Measurements from ENCODE around the gene NIP7. TPM values are rescaled to one million over a fixed set of nuclear protein-coding genes. Genes with fewer than 3 reads are reported as not detected.

NIP7 gene
- total RNA-seq, 4 donors from 2014 or later: 6.2 to 21.7 (median 16.9) TPM

DNA sequence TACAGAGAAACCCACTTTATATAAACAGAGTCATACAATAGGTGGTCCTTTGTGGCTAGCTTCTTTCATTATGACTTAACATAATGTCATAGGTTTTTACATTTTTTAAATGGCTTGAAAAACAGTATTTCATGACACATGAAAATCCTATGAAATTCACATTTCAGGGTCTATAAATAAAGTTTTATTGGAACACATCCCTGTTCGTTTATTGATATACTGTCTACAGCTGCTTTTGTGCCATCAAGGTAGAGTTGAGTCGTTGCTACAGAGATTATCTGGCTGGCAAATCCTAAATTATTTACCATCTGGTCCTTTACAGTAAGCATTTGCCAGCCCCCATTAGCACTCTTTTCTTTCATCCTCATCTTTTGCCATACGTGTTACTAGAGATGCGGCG is 26.1 kb upstream of the NIP7 start:
- Histone ChIP-seq H3K36me3 (no peaks in the 10 kb centered on the region), H3K9me3 (no peaks in the 10 kb centered on the region), H3K4me1 (peaks cover 5 to 6% of the 10 kb centered on the region in 2 donors), H3K27me3 (no peaks in the 10 kb centered on the region), H3K27ac (no peak overlapping the region), H3K4me3 (no peak overlapping the region)
- no peak for DNase-seq
- TF ChIP-seq, protein P1, sequence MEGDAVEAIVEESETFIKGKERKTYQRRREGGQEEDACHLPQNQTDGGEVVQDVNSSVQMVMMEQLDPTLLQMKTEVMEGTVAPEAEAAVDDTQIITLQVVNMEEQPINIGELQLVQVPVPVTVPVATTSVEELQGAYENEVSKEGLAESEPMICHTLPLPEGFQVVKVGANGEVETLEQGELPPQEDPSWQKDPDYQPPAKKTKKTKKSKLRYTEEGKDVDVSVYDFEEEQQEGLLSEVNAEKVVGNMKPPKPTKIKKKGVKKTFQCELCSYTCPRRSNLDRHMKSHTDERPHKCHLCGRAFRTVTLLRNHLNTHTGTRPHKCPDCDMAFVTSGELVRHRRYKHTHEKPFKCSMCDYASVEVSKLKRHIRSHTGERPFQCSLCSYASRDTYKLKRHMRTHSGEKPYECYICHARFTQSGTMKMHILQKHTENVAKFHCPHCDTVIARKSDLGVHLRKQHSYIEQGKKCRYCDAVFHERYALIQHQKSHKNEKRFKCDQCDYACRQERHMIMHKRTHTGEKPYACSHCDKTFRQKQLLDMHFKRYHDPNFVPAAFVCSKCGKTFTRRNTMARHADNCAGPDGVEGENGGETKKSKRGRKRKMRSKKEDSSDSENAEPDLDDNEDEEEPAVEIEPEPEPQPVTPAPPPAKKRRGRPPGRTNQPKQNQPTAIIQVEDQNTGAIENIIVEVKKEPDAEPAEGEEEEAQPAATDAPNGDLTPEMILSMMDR (IDR thresholded peaks at IDR 0.05): no peak
- TF ChIP-seq POLR2A (IDR thresholded peaks at IDR 0.05): no peak
- intact Hi-C loops (cut with DNase I; ENCODE audit: low total_unique reads): no loop called here

DNA sequence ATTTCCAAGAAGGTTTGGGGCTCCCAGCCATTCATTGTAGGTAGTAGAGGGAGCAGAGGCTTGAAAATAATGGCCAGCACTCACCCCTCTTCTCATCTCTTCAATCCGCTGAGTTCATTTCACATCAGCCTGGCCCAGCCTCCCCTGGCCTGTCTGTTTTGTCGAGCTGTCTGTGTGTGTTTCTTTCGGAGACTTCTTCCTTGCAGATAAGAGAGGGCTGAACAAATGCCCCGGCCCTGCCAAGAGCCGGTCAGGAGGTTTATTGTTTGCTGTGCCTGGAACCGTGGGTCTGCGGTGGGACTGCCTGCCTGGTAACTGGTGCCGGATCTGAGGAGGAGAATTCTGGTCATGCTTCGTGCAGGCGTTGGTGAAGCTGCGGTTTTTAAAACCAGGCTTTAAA is 25.0 kb upstream of the NIP7 start:
- TF ChIP-seq, protein P1 (IDR thresholded peaks at IDR 0.05): no peak
- TF ChIP-seq POLR2A (IDR thresholded peaks at IDR 0.05): no peak
- Histone ChIP-seq H3K9me3 (no peaks in the 10 kb centered on the region), H3K4me3 (no peak overlapping the region), H3K27me3 (no peaks in the 10 kb centered on the region), H3K4me1 (peaks cover 5 to 6% of the 10 kb centered on the region in 2 donors), H3K36me3 (no peaks in the 10 kb centered on the region), H3K27ac (no peak overlapping the region)
- DNase-seq: peak in 1 of 2 donors; percentile 11
- intact Hi-C loops (cut with DNase I; ENCODE audit: low total_unique reads): no loop called here

DNA sequence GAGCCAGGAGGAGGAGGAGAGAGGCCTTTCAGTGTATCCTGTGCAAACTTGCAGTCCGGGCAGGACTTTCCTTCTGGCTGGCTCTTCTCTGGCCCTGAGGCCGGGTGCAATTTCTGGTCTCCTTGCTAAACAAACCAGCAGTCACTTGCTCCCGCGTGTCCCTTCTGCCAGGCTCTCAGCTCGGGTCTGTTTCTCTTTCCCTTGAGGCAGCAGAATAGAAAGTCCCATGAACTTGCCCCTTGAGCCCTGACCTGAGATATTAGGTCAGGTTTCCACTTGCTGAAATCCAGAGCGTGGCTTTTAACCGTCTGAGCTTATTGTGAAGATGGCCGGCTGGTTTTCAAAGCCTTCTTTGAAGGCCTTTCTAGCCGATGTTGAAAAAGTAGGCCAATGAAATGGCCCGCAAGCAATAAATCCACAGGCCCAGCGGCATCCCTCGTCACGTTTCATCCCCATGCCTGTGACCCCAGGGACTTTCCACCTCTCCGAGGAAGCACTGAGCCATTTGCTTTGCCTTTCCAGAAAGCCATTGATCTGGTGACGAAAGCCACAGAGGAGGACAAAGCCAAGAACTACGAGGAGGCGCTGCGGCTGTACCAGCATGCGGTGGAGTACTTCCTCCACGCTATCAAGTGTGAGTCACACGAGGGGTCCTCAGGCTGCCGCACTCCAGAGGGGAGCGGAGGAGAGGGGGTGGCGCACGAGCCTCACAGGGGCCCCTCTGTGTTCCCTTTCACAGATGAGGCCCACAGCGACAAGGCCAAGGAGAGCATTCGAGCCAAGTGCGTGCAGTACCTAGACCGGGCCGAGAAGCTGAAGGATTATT is 23.9 kb upstream of the NIP7 start:
- Histone ChIP-seq H3K27me3 (no peaks in the 10 kb centered on the region), H3K4me1 (peaks cover 5 to 6% of the 10 kb centered on the region in 2 donors), H3K36me3 (no peaks in the 10 kb centered on the region), H3K4me3 (no peak overlapping the region), H3K9me3 (no peaks in the 10 kb centered on the region), H3K27ac (no peak overlapping the region)
- peak in 1 of 2 donors; percentile 8 for DNase-seq
- TF ChIP-seq POLR2A (IDR thresholded peaks at IDR 0.05): no peak
- TF ChIP-seq, protein P1 (IDR thresholded peaks at IDR 0.05): no peak
- intact Hi-C loops (cut with DNase I; ENCODE audit: low total_unique reads): no loop called here

DNA sequence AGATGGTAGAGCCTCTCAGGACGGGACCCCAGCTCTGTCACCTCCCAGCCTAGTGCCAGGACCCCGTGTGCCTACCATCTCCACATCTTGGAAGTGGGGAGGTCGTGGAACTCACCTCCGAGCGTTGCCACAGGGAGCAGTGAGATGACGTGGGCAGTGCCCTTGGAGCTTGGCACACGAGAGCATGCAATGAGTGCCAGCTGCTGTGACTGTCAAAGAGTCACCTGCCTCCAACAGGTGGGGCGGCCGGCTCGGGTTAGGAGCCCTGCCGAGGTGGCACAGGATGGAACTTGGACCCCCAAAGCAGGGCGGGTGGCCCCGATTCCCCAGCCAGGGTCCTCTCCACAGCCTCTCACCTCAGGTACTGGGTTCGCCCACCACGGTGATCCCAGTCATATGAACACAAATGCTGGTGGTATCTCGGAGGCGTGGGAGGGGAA is 23.0 kb upstream of the NIP7 start:
- intact Hi-C loops (cut with DNase I; ENCODE audit: low total_unique reads): no loop called here
- Histone ChIP-seq H3K4me3 (no peak overlapping the region), H3K4me1 (peaks cover 5 to 6% of the 10 kb centered on the region in 2 donors), H3K9me3 (no peaks in the 10 kb centered on the region), H3K36me3 (no peaks in the 10 kb centered on the region), H3K27me3 (no peaks in the 10 kb centered on the region), H3K27ac (no peak overlapping the region)
- TF ChIP-seq, protein P1 (IDR thresholded peaks at IDR 0.05): no peak
- no peak for TF ChIP-seq POLR2A (IDR thresholded peaks at IDR 0.05)
- no peak for DNase-seq

DNA sequence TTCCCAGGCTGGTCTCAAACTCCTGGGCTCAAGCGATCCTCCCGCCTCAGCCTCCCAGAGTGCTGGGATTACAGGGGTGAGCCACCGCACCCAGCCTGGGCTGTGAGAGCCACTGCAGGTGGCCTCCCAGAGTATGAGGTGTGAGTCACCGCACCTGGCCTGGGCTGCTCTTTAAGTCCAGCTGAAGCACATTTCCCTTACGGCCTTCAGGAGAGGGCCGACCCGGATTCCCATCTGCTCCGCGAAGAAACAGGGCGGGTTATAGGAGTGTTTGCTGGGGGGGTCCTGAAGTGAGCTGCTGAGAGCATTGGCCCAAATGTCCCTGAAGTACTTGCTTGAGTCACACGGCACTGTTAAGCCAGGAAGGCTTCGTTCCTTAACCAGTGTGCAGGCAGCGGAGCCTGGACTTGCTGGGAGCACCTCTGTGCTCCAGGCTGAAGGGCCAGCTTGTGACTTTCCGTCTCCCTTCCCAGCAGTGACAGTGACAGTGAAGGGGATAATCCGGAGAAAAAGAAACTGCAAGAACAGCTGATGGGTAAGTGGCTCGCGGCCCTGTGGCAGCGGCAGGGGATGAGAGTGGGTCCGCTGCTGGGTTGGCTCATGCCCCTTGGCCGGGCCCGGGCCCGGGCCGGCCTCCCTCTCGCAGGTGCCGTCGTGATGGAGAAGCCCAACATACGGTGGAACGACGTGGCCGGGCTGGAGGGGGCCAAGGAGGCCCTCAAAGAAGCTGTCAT is 21.2 kb upstream of the NIP7 start:
- Histone ChIP-seq H3K4me3 (no peak overlapping the region), H3K36me3 (no peaks in the 10 kb centered on the region), H3K4me1 (no peaks in the 10 kb centered on the region), H3K27me3 (no peaks in the 10 kb centered on the region), H3K27ac (no peak overlapping the region), H3K9me3 (no peaks in the 10 kb centered on the region)
- intact Hi-C loops (cut with DNase I; ENCODE audit: low total_unique reads): no loop called here
- TF ChIP-seq, protein P1 (IDR thresholded peaks at IDR 0.05): no peak
- TF ChIP-seq POLR2A (IDR thresholded peaks at IDR 0.05): no peak
- peak in 1 of 2 donors; percentile 6 for DNase-seq

Measured in uterus (tissue), 4 donors.